AG08396 (cell line): ENCODE data around the gene CCDC63.

Experiments
- DNase-seq: peaks from one replicate; pipeline ENCODE4 v3.0.0; 2012; ENCODE audit warnings: low spot score, mixed read lengths

CCDC63 gene

GRCh38 chr12:110885152-110885840, 38.5 kb downstream of the CCDC63 start:
- no peak for DNase-seq

GRCh38 chr12:110888256-110888991, 41.6 kb downstream of the CCDC63 start:
- DNase-seq: no peak

- DNase-seq: no peak
These were observed 42.6 kb downstream of the CCDC63 start for GRCh38 chr12:110889361-110889760.

- no peak for DNase-seq
These were observed 47.2 kb downstream of the CCDC63 start for GRCh38 chr12:110893956-110894355.

GRCh38 chr12:110896559-110896958, 49.8 kb downstream of the CCDC63 start:
- DNase-seq: no peak

- DNase-seq: no peak
These were observed 54.6 kb downstream of the CCDC63 start for GRCh38 chr12:110901401-110901800.

GRCh38 chr12:110903511-110903910, 56.7 kb downstream of the CCDC63 start:
- no peak for DNase-seq

- DNase-seq: no peak
These were observed 59.3 kb downstream of the CCDC63 start for GRCh38 chr12:110906083-110906482.

GRCh38 chr12:110906516-110906915, 59.7 kb downstream of the CCDC63 start:
- no peak for DNase-seq

GRCh38 chr12:110906985-110907384, 60.2 kb downstream of the CCDC63 start:
- DNase-seq: no peak

GRCh38 chr12:110907583-110907982, 60.8 kb downstream of the CCDC63 start:
- no peak for DNase-seq

- no peak for DNase-seq
These were observed 61.8 kb downstream of the CCDC63 start for GRCh38 chr12:110908377-110909152.

GRCh38 chr12:110912263-110912662, 65.5 kb downstream of the CCDC63 start:
- DNase-seq: no peak

GRCh38 chr12:110913119-110914056, 66.6 kb downstream of the CCDC63 start:
- DNase-seq: no peak

- DNase-seq: no peak
These were observed 69.6 kb downstream of the CCDC63 start for GRCh38 chr12:110916295-110916875.

GRCh38 chr12:110917467-110917866, 70.7 kb downstream of the CCDC63 start:
- peak; percentile 16 for DNase-seq

GRCh38 chr12:110917961-110918360, 71.2 kb downstream of the CCDC63 start:
- DNase-seq: no peak

- DNase-seq: no peak
These were observed 72.9 kb downstream of the CCDC63 start for GRCh38 chr12:110919720-110920119.

GRCh38 chr12:110920324-110920910, 73.6 kb downstream of the CCDC63 start, which contains the start of gene MYL2:
TSS of gene MYL2 (minus strand) at chr12:110920579. CDS start at chr12:110920529, 50 bp downstream.
- DNase-seq: no peak

- DNase-seq: peak; percentile 17
These were observed 74.5 kb downstream of the CCDC63 start for GRCh38 chr12:110921262-110921661.

- no peak for DNase-seq
These were observed 75.9 kb downstream of the CCDC63 start for GRCh38 chr12:110922652-110923051.
